Type B pancreatic cell (in vitro differentiated cells): Measurements from ENCODE around the gene GRIN2C. TPM values are rescaled to one million over a fixed set of nuclear protein-coding genes. Genes with fewer than 3 reads are reported as not detected.

Experiments used
- DNase-seq: peaks from one replicate; pipeline ENCODE4 v3.0.0; 2021; ENCODE audit warnings: mixed read lengths; ENCODE audit not compliant: unreplicated experiment; ENCODE audit errors: extremely low spot score
- H3K27ac Mint-ChIP-seq: 2 replicates; pipeline ENCODE4 v1.8.0; 2021; ENCODE audit warnings: mild to moderate bottlenecking, mixed read lengths
- H3K27me3 Mint-ChIP-seq: 2 replicates; pipeline ENCODE4 v1.8.0; 2021; ENCODE audit warnings: mixed read lengths
- H3K36me3 Mint-ChIP-seq: 2 replicates; pipeline ENCODE4 v1.8.0; 2021; ENCODE audit warnings: mixed read lengths
- H3K4me1 Mint-ChIP-seq: one replicate; pipeline ENCODE4 v1.8.0; 2021; ENCODE audit warnings: mixed read lengths; ENCODE audit not compliant: unreplicated experiment
- H3K4me3 Mint-ChIP-seq: 2 replicates; pipeline ENCODE4 v1.8.0; 2021; ENCODE audit warnings: mild to moderate bottlenecking, mixed read lengths
- H3K9me3 Mint-ChIP-seq: 2 replicates; pipeline ENCODE4 v1.8.0; 2021; ENCODE audit warnings: mixed read lengths
- CTCF ChIP-seq: fragments of 200-600 bp; sonication (generic); conservative IDR thresholded peaks from 2 replicates; pipeline ENCODE4 v1.5.0; 2021; ENCODE audit warnings: antibody characterized with exemption, mild to moderate bottlenecking
- total RNA-seq: library from RNA; stranded (reverse); gene quantifications from 2 replicates; pipeline ENCODE4 v1.2.1, GENCODE V29; 2021; ENCODE audit warnings: low replicate concordance

The GRIN2C gene
- total RNA-seq, 1 donor from 2014 or later, result 0.72 TPM

GRCh38 chr17:74903034-74903433 is 43.3 kb upstream of the GRIN2C start:
- peaks cover 41% of the 10 kb centered on the region for H3K27me3 Mint-ChIP-seq
- no peak overlapping the region for H3K4me3 Mint-ChIP-seq
- no peaks in the 10 kb centered on the region for H3K9me3 Mint-ChIP-seq
- H3K36me3 Mint-ChIP-seq, result no peaks in the 10 kb centered on the region
- TF ChIP-seq CTCF, result no peak
- DNase-seq, result no peak
- H3K4me1 Mint-ChIP-seq, result no peaks in the 10 kb centered on the region
- H3K27ac Mint-ChIP-seq, result no peak overlapping the region

GRCh38 chr17:74901353-74902135 is 41.9 kb upstream of the GRIN2C start:
- DNase-seq, result no peak
- Mint-ChIP-seq H3K4me3 (no peak overlapping the region), H3K27me3 (peaks cover 49% of the 10 kb centered on the region), H3K4me1 (no peaks in the 10 kb centered on the region), H3K27ac (no peak overlapping the region), H3K36me3 (no peaks in the 10 kb centered on the region), H3K9me3 (no peaks in the 10 kb centered on the region)
- no peak for TF ChIP-seq CTCF

- Mint-ChIP-seq H3K9me3 (no peaks in the 10 kb centered on the region), H3K27me3 (peaks cover 59% of the 10 kb centered on the region), H3K36me3 (no peaks in the 10 kb centered on the region), H3K4me1 (no peaks in the 10 kb centered on the region), H3K4me3 (no peak overlapping the region), H3K27ac (no peak overlapping the region)
- no peak for TF ChIP-seq CTCF
- DNase-seq, result no peak
Measured at GRCh38 chr17:74900208-74900607, 40.5 kb upstream of the GRIN2C start.

- no peak overlapping the region for H3K27ac Mint-ChIP-seq
- peaks cover 66% of the 10 kb centered on the region for H3K27me3 Mint-ChIP-seq
- no peaks in the 10 kb centered on the region for H3K9me3 Mint-ChIP-seq
- no peak for TF ChIP-seq CTCF
- DNase-seq, result no peak
- no peaks in the 10 kb centered on the region for H3K36me3 Mint-ChIP-seq
- H3K4me3 Mint-ChIP-seq, result no peak overlapping the region
- peaks cover 3% of the 10 kb centered on the region for H3K4me1 Mint-ChIP-seq
Measured at GRCh38 chr17:74898376-74898946, 38.8 kb upstream of the GRIN2C start.

GRCh38 chr17:74893936-74894671 is 34.4 kb upstream of the GRIN2C start:
- H3K4me1 Mint-ChIP-seq, result peaks cover 3% of the 10 kb centered on the region
- peaks cover 75% of the 10 kb centered on the region for H3K27me3 Mint-ChIP-seq
- no peak for TF ChIP-seq CTCF
- H3K4me3 Mint-ChIP-seq, result peak overlapping the region; percentile 87
- no peaks in the 10 kb centered on the region for H3K9me3 Mint-ChIP-seq
- H3K27ac Mint-ChIP-seq, result no peak overlapping the region
- no peaks in the 10 kb centered on the region for H3K36me3 Mint-ChIP-seq
- DNase-seq, result no peak
